GM21367 (cell line): Measurements from ENCODE around the gene KLK12.
"Not testable (repeated sequence)": the region's sequence is repeated elsewhere in the genome, so short reads cannot be mapped to it uniquely, and the experiment has no call there.

Source experiments
- ATAC-seq: cut with Tn5 transposase; IDR thresholded peaks from one replicate; pipeline ENCODE4 v1.9.1; 2021; ENCODE audit not compliant: unreplicated experiment

Gene KLK12

DNA sequence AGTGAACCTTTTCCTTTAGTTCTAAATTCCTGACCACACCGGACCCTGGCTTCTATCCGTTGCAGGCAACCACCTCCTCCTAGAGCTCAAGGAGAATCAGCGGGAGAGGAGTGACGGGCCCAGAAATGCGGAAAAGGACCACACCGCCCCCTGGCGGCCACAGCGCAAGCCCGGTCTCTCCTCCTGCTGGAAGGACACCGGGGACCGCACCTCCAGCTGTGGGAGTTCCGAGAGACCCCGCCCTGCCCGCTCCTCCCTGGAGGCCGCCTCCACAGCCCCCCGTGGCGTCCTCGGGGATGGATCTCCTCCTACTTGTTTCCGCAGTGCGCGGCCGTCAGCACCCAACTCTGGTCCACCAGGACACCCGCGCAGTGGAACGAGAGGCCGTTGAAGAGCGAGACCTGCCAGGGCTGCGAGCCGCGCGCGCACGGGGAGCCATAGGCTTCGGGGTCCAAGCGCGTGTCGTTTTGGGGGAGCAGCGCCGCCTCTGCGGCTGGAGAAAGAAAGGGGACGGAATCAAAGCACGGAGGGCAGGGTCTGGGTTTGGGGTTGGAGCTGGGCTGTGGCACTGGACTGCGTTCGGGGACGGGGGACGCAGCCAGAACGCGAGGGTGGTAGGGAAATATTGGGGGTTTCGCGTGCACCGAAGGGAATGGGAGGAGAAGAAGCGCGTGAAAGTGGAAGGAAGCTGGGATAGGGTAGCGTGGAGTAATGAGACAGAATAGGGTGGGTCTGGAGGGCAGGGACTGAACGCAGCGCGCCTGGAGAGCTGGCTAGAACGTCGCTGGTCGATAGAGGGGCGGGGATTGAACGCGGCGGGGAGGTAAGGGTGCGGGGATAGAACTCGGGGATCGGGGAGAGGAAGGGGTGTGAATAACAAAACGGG, 17.8 kb downstream of the KLK12 start:
- no peak for ATAC-seq

DNA sequence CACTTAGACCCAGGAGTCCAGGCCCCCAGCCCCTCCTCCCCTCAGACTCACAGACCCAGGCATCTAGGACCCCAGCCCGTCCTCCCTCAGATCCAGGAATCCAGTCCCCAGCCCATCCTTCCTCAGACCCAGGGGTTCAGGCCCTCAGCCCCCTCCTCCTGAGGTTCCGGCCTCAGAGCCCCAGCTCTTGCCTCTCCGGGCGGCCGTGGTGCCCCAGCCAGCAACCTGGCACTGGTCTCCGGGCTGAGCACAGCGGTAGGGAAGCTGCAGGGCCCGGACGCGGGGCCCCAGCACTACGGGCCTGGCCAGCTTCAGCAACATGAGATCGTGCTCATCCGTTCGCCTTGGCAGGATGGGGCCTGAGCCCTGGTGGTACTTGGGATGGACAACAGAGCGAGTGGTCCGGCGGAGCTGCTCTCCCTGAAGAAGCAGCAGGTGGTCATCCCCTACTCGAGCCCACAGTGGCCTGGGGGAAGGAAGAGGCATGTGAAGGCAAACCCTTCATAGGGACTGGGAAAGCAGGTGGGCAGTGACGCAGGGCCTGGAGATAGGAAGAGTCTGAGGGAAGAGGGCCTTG, 19.0 kb downstream of the KLK12 start:
- no peak for ATAC-seq

DNA sequence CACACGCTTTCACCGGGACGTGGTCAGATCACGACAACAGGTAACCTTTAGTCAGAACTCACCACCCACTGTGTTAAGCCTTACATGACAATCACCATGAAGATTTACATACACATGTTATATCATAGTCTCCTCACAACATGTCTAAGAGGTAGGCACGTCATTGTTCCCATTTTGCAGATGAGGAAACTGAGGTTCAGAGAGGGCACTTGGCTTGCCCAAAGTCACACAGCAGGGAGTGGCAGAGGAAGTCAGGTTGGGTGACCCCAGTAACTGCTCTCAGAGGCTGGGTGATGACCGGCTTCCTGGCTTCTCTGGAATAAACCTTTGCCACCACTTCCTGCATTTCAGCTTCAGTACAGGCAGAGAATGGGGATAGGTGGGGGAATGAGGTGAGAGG, 20.6 kb downstream of the KLK12 start:
- no peak for ATAC-seq

DNA sequence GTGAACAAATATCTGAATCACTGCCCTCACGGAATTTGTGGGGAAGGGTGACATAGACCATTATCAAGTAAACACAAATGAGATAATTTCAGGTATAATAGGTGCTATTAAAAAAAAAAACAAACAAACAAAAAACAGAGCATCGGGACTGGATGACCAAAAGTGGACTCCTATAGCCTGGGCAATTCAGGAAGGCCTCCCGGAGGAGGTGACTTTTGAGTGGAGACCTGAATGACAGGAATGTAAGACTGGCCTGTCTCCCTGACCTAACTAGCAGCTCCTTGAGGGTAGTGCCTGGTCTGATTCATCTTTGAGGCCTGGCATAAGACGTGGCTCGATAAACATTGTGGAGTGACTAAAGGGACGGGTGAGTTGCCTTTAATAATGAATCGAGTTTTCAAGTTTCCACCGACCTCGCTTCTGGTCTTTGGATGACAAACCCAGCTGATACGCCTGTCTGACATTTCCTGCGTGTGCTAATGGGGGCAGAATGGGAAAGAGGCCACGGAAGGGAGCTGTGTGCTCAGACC, 22.1 kb downstream of the KLK12 start:
- ATAC-seq = no peak

DNA sequence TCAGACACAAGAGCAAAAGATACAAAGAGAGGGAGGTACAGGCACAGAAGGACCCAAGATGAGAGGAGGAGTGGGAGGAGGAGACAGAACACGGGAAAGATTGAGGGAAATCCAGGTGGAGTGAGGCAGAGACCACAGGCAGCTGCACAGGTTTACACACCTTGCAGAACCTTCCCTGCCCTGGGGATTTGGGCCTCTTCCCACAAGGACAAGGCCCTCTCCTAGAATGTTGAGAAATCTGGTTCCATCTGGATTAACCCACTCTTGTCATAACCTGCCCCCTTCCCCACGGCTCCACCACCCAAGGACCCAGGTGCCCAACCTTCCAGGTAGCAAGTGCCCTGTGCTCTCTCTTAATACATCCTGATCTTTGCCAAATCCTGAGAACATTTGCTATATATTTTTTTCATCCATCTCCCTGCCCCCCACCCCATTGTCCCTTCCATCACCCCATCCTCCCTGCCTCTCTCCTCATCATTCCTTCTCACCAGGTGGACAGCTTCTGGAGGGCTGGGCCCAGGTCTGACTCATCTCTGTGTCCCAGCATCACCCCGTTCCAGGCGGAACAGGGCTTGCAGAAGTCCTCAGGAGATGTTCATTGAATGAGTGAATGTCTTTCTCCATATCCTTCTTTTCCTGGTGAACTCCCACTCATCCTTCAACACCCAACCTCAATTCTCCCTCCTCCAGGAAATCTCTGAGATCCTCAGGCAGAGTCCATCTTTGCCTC, 24.6 kb downstream of the KLK12 start:
- ATAC-seq = no peak

DNA sequence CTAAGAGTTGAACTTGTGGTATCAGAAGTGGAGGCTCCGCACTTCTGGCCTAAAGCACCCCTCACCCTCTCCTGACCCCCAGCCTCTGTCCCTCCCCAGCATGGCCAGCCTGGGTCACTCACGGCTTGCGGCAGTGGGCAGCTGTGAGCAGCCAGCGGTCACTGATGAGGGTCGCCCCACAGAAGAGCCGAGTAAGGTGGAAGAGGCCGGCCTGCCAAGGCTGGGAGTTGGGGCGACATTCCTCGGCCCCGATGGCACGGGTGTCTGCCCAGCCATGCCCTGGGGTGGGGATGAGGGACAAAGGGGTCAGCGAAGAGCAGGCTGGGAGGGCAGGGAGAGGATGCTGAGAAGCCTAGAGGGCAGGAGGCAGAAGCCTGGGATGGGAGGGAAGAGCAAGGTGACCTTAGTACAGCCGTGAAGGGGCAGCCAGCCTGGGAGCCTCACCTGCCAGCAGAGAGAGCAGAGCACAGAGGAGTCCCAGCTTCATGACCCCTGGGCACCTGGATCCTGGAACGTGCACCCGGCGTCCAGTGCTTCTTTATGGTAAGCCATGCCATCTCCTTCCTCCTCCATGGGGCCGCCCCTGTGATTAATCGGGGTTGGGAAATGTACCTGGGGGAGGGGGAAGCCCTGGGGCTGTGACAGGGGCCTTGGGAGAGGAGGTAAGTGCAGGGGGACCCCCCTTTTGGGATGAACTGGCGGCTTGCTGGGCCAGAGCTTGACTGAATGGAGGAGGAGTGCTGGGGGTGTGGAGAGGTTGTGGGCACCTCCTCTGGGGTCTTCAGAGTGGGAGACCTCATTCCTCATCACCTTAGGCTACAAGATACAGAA, 25.5 kb downstream of the KLK12 start:
- ATAC-seq = no peak

DNA sequence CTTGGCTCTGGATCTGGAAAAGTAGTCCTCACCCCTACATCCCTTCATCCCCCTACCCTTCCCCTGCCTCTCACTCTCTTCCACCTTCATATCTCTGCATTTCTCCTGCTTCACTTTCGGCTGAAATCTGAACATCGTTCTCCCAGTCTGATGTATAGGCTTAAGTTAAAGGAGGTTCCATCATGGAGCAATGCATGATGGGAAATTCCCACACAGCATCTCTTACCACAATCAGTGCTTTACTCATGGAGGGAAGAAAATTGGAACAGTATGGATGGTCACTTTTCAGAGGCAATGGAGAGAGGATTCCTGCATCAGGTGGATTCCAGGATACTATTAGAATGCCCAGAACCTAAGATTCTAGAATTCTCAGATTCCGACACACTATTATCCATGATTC, 27.3 kb downstream of the KLK12 start:
- no peak for ATAC-seq

DNA sequence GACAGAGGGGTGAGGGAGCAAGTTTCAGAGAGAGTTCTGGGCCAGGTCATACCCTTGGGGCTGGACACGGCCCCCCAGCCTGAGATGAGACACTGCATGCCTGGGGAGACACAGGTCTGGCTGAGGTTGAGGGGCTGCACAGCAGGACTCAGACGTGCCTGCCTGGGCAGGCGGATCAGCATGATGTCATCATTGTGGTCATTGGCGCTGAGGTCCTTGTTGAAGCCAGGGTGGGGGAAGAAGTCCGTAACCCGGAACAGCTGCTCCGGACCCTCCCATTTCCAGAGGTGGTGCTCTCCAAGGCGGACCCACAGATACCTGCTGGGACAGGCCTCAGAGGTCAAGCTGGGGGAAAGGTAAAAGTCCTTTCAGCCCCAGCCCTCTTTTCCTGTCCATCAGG, 28.4 kb downstream of the KLK12 start:
- no peak for ATAC-seq

DNA sequence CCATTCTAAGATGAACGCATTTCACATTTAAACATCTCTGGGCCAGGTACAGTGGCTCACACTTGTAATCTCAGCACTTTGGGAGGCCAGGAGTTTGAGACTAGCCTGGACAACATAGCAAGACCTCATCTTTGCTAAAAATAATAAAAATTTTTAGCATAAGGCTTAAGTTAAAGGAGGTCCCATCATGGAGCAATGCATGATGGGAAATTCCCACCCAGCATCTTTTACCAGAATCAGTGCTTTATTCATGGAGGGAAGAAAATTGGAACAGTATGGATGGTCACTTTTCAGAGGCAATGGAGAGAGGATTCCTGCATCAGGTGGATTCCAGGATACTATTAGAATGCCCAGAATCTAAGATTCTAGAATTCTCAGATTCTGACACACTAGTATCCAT, 29.6 kb downstream of the KLK12 start:
- no peak for ATAC-seq

DNA sequence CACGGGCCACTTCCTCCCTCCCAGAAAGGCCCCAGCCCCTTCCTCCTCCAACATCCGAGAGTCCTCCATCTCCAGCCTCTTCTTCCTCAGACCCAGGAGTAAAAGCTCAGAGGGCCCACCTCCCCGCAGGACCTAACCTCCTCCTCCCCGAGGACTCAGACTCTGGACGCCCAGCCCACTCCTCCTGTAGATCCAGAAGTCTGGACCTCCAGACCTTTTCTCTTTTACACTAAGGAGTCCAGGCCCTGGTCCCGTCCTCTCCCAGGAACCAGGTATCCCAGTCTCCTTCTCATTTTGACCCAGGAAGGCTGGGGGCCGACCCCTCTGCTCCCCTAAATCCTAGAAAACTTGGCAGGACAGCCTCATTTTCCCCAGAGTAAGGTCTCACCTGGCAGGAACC, 31.5 kb downstream of the KLK12 start:
- no peak for ATAC-seq

DNA sequence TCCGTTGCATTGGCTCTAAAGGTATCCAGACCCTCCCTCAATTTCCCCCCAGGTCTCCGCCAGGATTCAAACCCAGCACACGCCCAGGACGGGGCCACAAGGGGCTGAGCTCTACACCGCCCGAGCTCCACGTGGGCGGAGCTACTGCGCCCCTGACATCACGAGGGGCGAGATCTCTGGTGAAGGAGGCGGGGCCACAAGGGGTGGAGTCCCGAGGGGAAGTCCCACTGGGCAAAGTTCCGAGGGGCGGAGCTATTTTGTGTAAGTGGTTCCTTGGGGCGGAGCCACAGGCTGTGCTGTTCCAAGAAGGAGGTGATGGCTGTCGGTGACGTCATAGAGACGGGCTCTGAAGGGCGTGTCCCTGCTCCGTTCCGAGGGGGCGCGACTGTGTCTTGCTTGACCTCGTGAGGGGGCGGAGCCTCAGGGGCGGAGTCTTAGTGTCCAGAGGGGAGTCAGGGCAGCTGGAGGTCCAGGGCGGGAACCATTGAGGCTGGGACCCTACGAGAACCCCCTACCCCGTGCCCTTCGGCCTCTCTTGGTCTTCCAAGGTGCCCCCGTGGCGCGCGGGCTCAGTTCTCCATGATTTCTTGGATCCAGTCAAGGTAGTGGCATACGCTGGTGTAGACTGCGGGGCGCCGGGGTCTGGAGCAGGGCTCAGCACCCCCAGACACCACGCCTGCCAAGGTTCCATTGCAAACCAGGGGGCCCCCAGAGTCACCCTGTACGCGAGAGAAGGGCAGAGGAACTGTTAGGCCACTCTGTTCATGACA, 32.1 kb downstream of the KLK12 start:
- ATAC-seq = no peak

DNA sequence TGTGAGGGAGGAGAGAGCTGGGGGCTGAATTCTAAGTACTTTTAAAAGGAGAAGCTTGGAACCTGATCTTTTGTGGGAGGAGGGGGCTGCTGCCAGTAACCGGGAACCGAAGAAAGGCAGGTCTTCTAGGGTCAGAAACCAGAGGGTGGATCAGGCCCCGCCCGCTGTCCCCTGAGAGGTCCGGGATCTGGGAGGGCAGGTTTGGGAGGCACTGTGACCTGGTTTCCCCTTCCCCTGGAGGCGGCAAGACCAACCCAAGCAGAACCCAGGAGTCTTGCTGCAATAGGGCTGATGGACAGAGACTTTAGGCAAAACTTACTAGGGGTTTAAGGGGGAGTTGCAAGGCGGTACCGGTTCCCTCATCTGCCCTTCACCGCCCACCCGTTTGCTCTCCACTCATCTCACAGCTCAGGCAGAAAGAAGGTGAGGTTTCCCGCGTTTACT, 32.7 kb downstream of the KLK12 start:
- no peak for ATAC-seq

DNA sequence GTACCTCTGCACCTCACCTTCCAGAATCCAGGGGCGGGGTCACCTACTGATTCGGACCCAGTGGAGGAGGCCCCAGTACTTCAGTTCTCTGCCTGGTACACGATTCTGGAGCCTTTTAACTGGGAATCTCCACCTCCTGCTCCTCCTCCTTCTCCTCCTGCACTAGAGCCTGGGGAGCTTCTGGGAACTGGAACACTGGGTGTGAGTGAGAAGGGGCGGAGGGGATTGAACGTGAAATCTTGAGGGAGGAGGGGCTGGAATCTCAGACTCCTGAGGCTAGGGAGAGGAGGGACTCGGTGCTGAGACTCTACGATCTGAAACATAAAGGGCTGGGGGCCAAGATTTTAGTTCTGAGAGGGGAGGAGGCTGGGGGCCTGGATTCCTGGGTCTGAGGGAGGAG, 33.3 kb downstream of the KLK12 start, which contains the start of gene KLK8:
Gene KLK8, minus strand, starts transcription at position 90 of the 400 bp plus-strand sequence. CDS start 437 bp downstream, outside the sequence.
- ATAC-seq = no peak

DNA sequence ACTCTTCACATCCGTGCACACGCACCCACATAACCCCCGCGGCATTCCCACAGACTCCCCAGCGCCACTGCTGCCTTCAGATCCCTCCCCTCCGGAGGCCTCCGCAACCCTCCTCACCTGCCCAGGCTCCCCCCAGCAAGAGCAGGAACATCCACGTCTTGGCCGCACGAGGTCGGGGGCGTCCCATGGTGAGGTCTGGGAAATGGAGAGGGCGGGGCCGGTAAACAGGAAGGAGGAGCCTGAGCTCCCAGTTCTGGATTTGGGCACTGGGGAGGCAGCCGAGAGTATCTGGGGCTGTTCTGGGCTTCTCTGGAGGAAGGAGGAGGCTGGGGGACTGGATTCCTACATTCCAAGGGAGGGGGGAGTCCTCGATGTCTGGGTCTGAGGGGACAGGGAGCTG, 33.8 kb downstream of the KLK12 start:
- no peak for ATAC-seq

DNA sequence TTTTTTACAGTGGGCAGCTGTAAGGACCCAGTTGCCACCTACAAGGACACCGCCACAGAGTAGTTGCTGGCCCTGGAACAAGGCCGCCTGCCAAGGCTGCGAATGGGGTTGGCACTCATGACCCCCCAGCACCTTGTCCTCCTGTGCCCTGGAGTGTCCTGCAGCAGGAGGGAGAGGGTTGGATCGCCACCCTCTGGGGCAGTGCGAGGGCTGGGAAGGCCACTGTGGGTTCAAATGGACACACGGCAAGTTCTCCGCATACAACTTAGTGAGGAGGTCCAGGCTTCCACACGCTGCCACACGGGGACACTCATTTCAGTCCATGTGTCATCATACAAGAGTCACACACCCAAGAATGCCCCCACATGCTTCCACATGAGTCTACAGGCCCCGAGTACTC, 34.4 kb downstream of the KLK12 start:
- no peak for ATAC-seq

DNA sequence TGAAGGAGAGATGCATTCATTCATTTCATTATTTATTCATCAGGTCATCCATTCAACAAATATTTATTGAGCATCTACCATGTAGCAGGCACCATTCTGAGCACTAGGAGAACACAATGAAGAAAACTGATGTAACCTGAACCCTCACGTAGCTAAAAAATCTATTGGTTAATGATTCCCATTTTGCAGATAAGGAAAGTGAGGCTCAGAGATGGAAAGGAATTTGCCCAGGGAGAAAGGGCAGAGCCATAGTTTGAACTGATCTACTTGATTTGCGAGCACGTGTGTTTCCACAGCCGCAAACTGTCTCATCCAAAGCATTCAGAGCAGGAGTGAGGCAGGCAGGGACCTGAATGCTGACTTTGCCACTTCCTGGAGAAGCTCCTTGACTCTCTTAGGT, 36.1 kb downstream of the KLK12 start:
- ATAC-seq = no peak

DNA sequence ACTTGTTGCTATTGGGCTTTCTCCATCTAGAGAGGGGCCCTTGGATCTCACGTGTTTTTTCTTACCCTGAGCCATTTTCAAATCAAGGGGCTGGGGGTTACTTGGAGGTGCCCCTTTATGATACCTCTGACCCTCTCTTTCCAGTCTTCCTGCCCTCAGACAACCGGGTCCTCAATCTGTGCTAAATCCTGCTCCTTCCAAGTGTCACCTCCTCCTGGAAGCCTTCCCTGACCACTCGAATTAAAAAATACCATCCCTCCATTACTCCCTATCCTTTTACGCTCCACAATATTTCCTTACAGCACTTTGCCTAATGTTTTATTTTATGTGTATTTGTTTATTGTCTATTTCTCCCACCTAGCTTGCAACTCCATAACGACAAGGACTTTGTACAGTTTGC, 36.7 kb downstream of the KLK12 start:
- ATAC-seq = no peak

DNA sequence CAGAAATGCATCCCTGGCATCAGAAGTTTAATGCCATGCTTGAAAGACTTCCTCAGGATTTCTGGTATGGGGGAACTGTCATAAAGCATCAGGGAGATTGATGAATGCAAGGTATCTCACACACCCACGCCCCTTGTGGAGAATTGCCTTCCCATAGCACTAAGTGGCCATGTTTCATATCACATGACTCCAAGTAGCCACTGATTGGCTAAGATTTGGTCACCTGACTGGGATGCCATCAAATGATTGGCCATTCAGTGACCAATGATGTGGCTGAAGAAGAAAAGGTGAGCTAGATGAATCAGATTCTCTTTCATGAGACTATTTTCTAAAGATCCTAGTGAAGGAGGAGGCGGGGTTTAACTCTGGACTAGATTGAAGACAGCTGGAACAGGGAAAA, 40.7 kb downstream of the KLK12 start:
- ATAC-seq = no peak

DNA sequence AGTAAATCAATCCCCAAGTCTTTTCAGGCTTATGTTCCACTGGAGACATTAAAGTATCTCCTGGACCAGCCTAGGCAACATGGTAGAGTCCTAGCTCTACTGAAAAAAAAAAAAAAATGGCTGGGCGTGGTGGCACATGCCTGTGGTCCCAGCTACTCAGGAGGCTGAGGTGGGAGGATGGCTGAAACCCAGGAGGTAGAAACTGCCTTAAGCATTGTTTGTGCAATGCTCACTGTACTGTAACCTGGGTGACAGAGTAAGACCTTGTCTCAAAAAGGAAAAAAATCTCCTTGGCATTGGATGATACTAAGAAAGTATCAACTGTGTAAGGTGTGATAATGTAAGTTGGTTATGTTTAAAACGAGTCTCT, 42.2 kb downstream of the KLK12 start:
- ATAC-seq = no peak

DNA sequence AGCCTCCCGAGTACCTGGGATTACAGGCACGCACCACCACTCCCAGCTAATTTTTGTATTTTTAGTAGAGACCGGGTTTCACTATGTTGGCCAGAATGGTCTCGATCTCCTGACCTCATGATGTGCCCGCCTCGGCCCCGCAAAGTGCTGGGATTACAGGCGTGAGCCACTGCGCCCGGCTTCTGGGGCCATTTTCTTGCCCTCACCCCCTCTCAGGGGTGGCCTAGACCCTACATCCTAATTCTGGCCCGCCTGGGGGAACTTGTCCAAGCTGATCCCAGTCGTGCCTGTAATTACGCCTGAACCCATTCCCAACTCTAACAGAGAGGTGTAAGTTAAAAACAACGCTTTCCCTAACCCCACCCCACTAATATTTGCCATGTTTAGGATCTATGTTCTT, 50.4 kb downstream of the KLK12 start:
- not testable (repeated sequence) for ATAC-seq
